ENCODE results near the gene SLC9A8. TPM values are rescaled to one million over a fixed set of nuclear protein-coding genes. Genes with fewer than 3 reads are reported as not detected.
"Not testable (repeated sequence)": the region's sequence is repeated elsewhere in the genome, so short reads cannot be mapped to it uniquely, and the experiment has no call there.

SLC9A8 gene
- total RNA-seq, 6 experiments from 2014 or later: 7.1 to 8.0 (median 7.4) TPM

GRCh38 chr20:49856904-49857303 is 44.3 kb downstream of the SLC9A8 start:
- H3K4me3 Mint-ChIP-seq: no peak overlapping the region

GRCh38 chr20:49858076-49858585 is 45.5 kb downstream of the SLC9A8 start:
- no peak for TF ChIP-seq CTCF (IDR thresholded peaks at IDR 0.05)
- Mint-ChIP-seq H3K27ac (no peak overlapping the region), H3K27me3 (ENCODE audit: insufficient read depth) (no peaks in the 10 kb centered on the region; the same call in 1 of the 2 replicates), H3K9me3 (no peaks in the 10 kb centered on the region), H3K4me1 (ENCODE audit: low read depth) (peaks cover 21% of the 10 kb centered on the region), H3K4me3 (no peak overlapping the region), H3K36me3 (ENCODE audit: low read depth) (peaks cover 13% of the 10 kb centered on the region)
- no peak for DNase-seq

More at GRCh38 chr20:49856904-49857303, 44.3 kb downstream of the SLC9A8 start:
- Mint-ChIP-seq H3K27ac (no peak overlapping the region), H3K27me3 (ENCODE audit: insufficient read depth) (no peaks in the 10 kb centered on the region; the same call in 1 of the 2 replicates), H3K9me3 (no peaks in the 10 kb centered on the region), H3K36me3 (ENCODE audit: low read depth) (peaks cover 13% of the 10 kb centered on the region), H3K4me1 (ENCODE audit: low read depth) (peaks cover 21% of the 10 kb centered on the region)
- DNase-seq: no peak
- TF ChIP-seq CTCF (IDR thresholded peaks at IDR 0.05): no peak

GRCh38 chr20:49859011-49859410 is 46.4 kb downstream of the SLC9A8 start:
- Mint-ChIP-seq H3K27ac (no peak overlapping the region), H3K9me3 (no peaks in the 10 kb centered on the region), H3K4me1 (ENCODE audit: low read depth) (peaks cover 13% of the 10 kb centered on the region; the same call in 1 of the 2 replicates), H3K36me3 (ENCODE audit: low read depth) (peaks cover 8% of the 10 kb centered on the region; the same call in 1 of the 2 replicates), H3K27me3 (ENCODE audit: insufficient read depth) (no peaks in the 10 kb centered on the region; the same call in 1 of the 2 replicates), H3K4me3 (no peak overlapping the region)
- TF ChIP-seq CTCF (IDR thresholded peaks at IDR 0.05): no peak
- no peak for DNase-seq

GRCh38 chr20:49859807-49860206 is 47.2 kb downstream of the SLC9A8 start:
- no peak overlapping the region for H3K27ac Mint-ChIP-seq
- DNase-seq: no peak
- no peaks in the 10 kb centered on the region for H3K9me3 Mint-ChIP-seq
- H3K4me1 Mint-ChIP-seq (ENCODE audit: low read depth): peaks cover 7% of the 10 kb centered on the region; the same call in 1 of the 2 replicates
- H3K4me3 Mint-ChIP-seq: no peak overlapping the region
- H3K27me3 Mint-ChIP-seq (ENCODE audit: insufficient read depth): no peaks in the 10 kb centered on the region; the same call in 1 of the 2 replicates
- TF ChIP-seq CTCF (IDR thresholded peaks at IDR 0.05): no peak
- peaks cover 8% of the 10 kb centered on the region; the same call in 1 of the 2 replicates for H3K36me3 Mint-ChIP-seq (ENCODE audit: low read depth)

GRCh38 chr20:49861232-49861631 is 48.6 kb downstream of the SLC9A8 start:
- H3K27me3 Mint-ChIP-seq (ENCODE audit: insufficient read depth); H3K4me3 Mint-ChIP-seq; H3K36me3 Mint-ChIP-seq (ENCODE audit: low read depth); H3K9me3 Mint-ChIP-seq; DNase-seq: not testable (repeated sequence)
- Mint-ChIP-seq H3K27ac (peak overlapping the region; percentile 20), H3K4me1 (ENCODE audit: low read depth) (peaks cover 19% of the 10 kb centered on the region)

GRCh38 chr20:49862607-49863200 is 50.1 kb downstream of the SLC9A8 start:
- H3K4me3 Mint-ChIP-seq: no peak overlapping the region
- no peaks in the 10 kb centered on the region; the same call in 1 of the 2 replicates for H3K27me3 Mint-ChIP-seq (ENCODE audit: insufficient read depth)
- peaks cover 34% of the 10 kb centered on the region for H3K4me1 Mint-ChIP-seq (ENCODE audit: low read depth)
- no peak for TF ChIP-seq CTCF (IDR thresholded peaks at IDR 0.05)
- DNase-seq: no peak
- no peaks in the 10 kb centered on the region for H3K36me3 Mint-ChIP-seq (ENCODE audit: low read depth)
- no peaks in the 10 kb centered on the region for H3K9me3 Mint-ChIP-seq
- H3K27ac Mint-ChIP-seq: no peak overlapping the region

Measured in HFFc6 (cell line).